IMR-90 (cell line): ENCODE measurements around the gene CYSRT1. TPM values are rescaled to one million over a fixed set of nuclear protein-coding genes. Genes with fewer than 3 reads are reported as not detected.

ENCODE experiments used
- ATAC-seq: fragments of 200-7000 bp; cut with Tn5 transposase; 2 replicates; pipeline ENCODE4 v1.9.1; 2020; ENCODE audit warnings: low read depth, mild to moderate bottlenecking, moderate library complexity
- BruUV-seq: library from RNA; stranded (reverse); fragments of 400-500 nt; replicated peaks from 2 replicates; lab custom pipeline; 2021; lab: Mats Ljungman, UMichigan
- CTCF ChIA-PET: fragments of 300-600 bp; formaldehyde crosslinking; extraction: SDS; loops from one replicate; lab custom pipeline; 2021; ENCODE audit warnings: antibody characterized with exemption; lab: Yijun Ruan, JAX
- POLR2A ChIA-PET: fragments of 300-600 bp; sonication (Branson Sonifier 250); formaldehyde crosslinking; loops from one replicate; lab custom pipeline; 2022; ENCODE audit warnings: antibody characterized with exemption; ENCODE audit not compliant: unreplicated experiment; lab: Charles Lee
- DNase-seq: peaks from one replicate; pipeline ENCODE4 v3.0.0; 2013
- H2AFZ ChIP-seq: replicated peaks from 2 replicates; pipeline ENCODE3; 2013; ENCODE audit warnings: low read length, mild to moderate bottlenecking; ENCODE audit not compliant: poor library complexity
- H2AK5ac ChIP-seq: 2 replicates; pipeline ENCODE4 v1.6.1; 2013; ENCODE audit warnings: low read depth, low read length, inconsistent platforms
- H2AK9ac ChIP-seq: replicated peaks from 2 replicates; pipeline ENCODE3; 2013; ENCODE audit warnings: mild to moderate bottlenecking, low read depth, low read length, moderate library complexity; ENCODE audit not compliant: poor library complexity
- H2BK120ac ChIP-seq: 2 replicates; pipeline ENCODE4 v1.6.1; 2013; ENCODE audit warnings: low read depth, low read length, inconsistent platforms
- H2BK15ac ChIP-seq: 3 replicates; pipeline ENCODE4 v1.6.1; 2013; ENCODE audit warnings: low read depth, low read length, inconsistent platforms
- H2BK20ac ChIP-seq: 2 replicates; pipeline ENCODE4 v1.6.1; 2013; ENCODE audit warnings: low read depth, mild to moderate bottlenecking, inconsistent platforms, low read length, moderate library complexity
- H2BK5ac ChIP-seq: 2 replicates; pipeline ENCODE4 v1.6.1; 2013; ENCODE audit warnings: mild to moderate bottlenecking, low read depth, low read length, inconsistent platforms; ENCODE audit not compliant: poor library complexity, severe bottlenecking
- H3K14ac ChIP-seq: replicated peaks from 2 replicates; pipeline ENCODE4 v1.6.1; 2013; ENCODE audit warnings: low read depth, low read length, inconsistent platforms
- H3K18ac ChIP-seq: 2 replicates; pipeline ENCODE4 v1.6.1; 2013; ENCODE audit warnings: low read depth, low read length, control low read depth
- H3K23ac ChIP-seq: 2 replicates; pipeline ENCODE4 v1.6.1; 2013; ENCODE audit warnings: low read depth, low read length, inconsistent platforms
- H3K27ac ChIP-seq: 2 replicates; pipeline ENCODE4 v1.5.1; 2013; ENCODE audit warnings: mild to moderate bottlenecking, control low read depth, low read length; ENCODE audit not compliant: insufficient read depth
- H3K27me3 ChIP-seq: 2 replicates; pipeline ENCODE4 v1.6.1; 2013; ENCODE audit warnings: low read length; ENCODE audit not compliant: control insufficient read depth, insufficient read depth
- H3K36me3 ChIP-seq: 2 replicates; pipeline ENCODE4 v1.6.1; 2013; ENCODE audit warnings: low read length, mixed read lengths; ENCODE audit not compliant: control insufficient read depth, insufficient read depth
- H3K4ac ChIP-seq: 2 replicates; pipeline ENCODE4 v1.6.1; 2013; ENCODE audit warnings: low read depth, low read length, inconsistent platforms
- H3K4me1 ChIP-seq: 2 replicates; pipeline ENCODE4 v1.6.1; 2013; ENCODE audit warnings: low read length, mixed read lengths; ENCODE audit not compliant: control insufficient read depth, insufficient read depth
- H3K4me2 ChIP-seq: 2 replicates; pipeline ENCODE4 v1.6.1; 2013; ENCODE audit warnings: low read depth, mild to moderate bottlenecking, control low read depth, low read length, moderate library complexity
- H3K4me3 ChIP-seq: 2 replicates; pipeline ENCODE4 v1.5.1; 2013; ENCODE audit warnings: low read depth, mild to moderate bottlenecking, control low read depth, low read length, moderate library complexity; ENCODE audit not compliant: insufficient read depth
- H3K56ac ChIP-seq: 2 replicates; pipeline ENCODE4 v1.6.1; 2013; ENCODE audit warnings: low read length, inconsistent platforms; ENCODE audit not compliant: insufficient read depth; ENCODE audit errors: extremely low read depth
- H3K79me1 ChIP-seq, 2 experiments: 2 replicates each; pipeline ENCODE4 v1.6.1; 2013; ENCODE audit warnings: low read length in 2 of 2, inconsistent platforms in 1 of 2, low read depth in 1 of 2
- H3K9ac ChIP-seq: 2 replicates; pipeline ENCODE4 v1.6.1; 2013; ENCODE audit warnings: low read depth, low read length, control low read depth
- H3K9me1 ChIP-seq: 2 replicates; pipeline ENCODE4 v1.6.1; 2013; ENCODE audit warnings: low read length, inconsistent platforms; ENCODE audit not compliant: insufficient read depth
- H3K9me3 ChIP-seq: 2 replicates; pipeline ENCODE4 v1.6.1; 2013; ENCODE audit warnings: low read length; ENCODE audit not compliant: control insufficient read depth, insufficient read depth
- H4K20me1 ChIP-seq: 2 replicates; pipeline ENCODE4 v1.6.1; 2013; ENCODE audit warnings: low read length, inconsistent platforms; ENCODE audit not compliant: insufficient read depth
- H4K5ac ChIP-seq: 2 replicates; pipeline ENCODE4 v1.6.1; 2013; ENCODE audit warnings: mild to moderate bottlenecking, low read depth, low read length, control low read depth
- H4K8ac ChIP-seq, 2 experiments: 2 replicates each; pipeline ENCODE4 v1.6.1; 2013; ENCODE audit warnings: low read depth in 2 of 2, low read length in 2 of 2, control low read depth in 1 of 2, inconsistent platforms in 1 of 2
- H4K91ac ChIP-seq: 2 replicates; pipeline ENCODE4 v1.6.1; 2013; ENCODE audit warnings: low read depth, low read length, inconsistent platforms; ENCODE audit not compliant: insufficient read depth
- CEBPB ChIP-seq: IDR thresholded peaks from 2 replicates; pipeline ENCODE4 v1.6.1; 2012; ENCODE audit warnings: low read depth, low read length, improper control_type of control experiment
- CHD1 ChIP-seq: IDR thresholded peaks from 2 replicates; pipeline ENCODE4 v1.6.1; 2012; ENCODE audit warnings: low read depth, low read length, improper control_type of control experiment
- CTCF ChIP-seq: conservative IDR thresholded peaks from 2 replicates; pipeline ENCODE4 v1.5.1; 2012; ENCODE audit warnings: mild to moderate bottlenecking, low read depth, low read length, improper control_type of control experiment
- ELK1 ChIP-seq: fragments of 150-350 bp; IDR thresholded peaks from 2 replicates; pipeline ENCODE4 v1.6.1; 2016; ENCODE audit warnings: low read depth, mild to moderate bottlenecking, low read length, moderate library complexity, borderline replicate concordance
- FOS ChIP-seq: fragments of 150-350 bp; IDR thresholded peaks from 2 replicates; pipeline ENCODE4 v1.6.1; 2016; ENCODE audit warnings: low read depth, low read length
- MAFK ChIP-seq: IDR thresholded peaks from 2 replicates; pipeline ENCODE4 v1.6.1; 2012; ENCODE audit warnings: low read depth, low read length, improper control_type of control experiment
- MAZ ChIP-seq: IDR thresholded peaks from 2 replicates; pipeline ENCODE4 v1.6.1; 2012; ENCODE audit warnings: low read depth, mild to moderate bottlenecking, low read length, improper control_type of control experiment, moderate library complexity, borderline replicate concordance
- MXI1 ChIP-seq: IDR thresholded peaks from 2 replicates; pipeline ENCODE4 v1.6.1; 2012; ENCODE audit warnings: low read depth, mild to moderate bottlenecking, low read length, moderate library complexity, borderline replicate concordance
- NFE2L2 ChIP-seq: fragments of 150-350 bp; IDR thresholded peaks from 2 replicates; pipeline ENCODE4 v1.6.1; 2016; ENCODE audit warnings: low read depth, mild to moderate bottlenecking, low read length
- RAD21 ChIP-seq: IDR thresholded peaks from 2 replicates; pipeline ENCODE4 v1.6.1; 2012; ENCODE audit warnings: low read length, improper control_type of control experiment
- RCOR1 ChIP-seq: IDR thresholded peaks from 2 replicates; pipeline ENCODE4 v1.6.1; 2012; ENCODE audit warnings: mild to moderate bottlenecking, low read length, improper control_type of control experiment; ENCODE audit not compliant: insufficient replicate concordance
- RFX5 ChIP-seq: IDR thresholded peaks from 2 replicates; pipeline ENCODE4 v1.8.0; 2012; ENCODE audit warnings: low read depth, mild to moderate bottlenecking, low read length, moderate library complexity
- USF2 ChIP-seq: fragments of 150-350 bp; IDR thresholded peaks from 2 replicates; pipeline ENCODE4 v1.6.1; 2017; ENCODE audit warnings: mild to moderate bottlenecking, antibody characterized with exemption, low read length, low read depth
- WGBS, 2 experiments: methylation state at CpG; one replicate each; pipeline versions ENCODE4 v1.1.5 to v1.1.7; 2013; ENCODE audit warnings: missing lambda C conversion rate in 2 of 2; ENCODE audit not compliant: insufficient read length in 1 of 2; ENCODE audit errors: extremely low coverage in 2 of 2; 5-methylcytosine and 5-hydroxymethylcytosine counted together
- dilution Hi-C: fragments of 300-500 bp; cut with HindIII; formaldehyde crosslinking; loops from one replicate; pipeline ENCODE4 v1.14.3; 2018; ENCODE audit warnings: low sequenced_read_pairs; ENCODE audit not compliant: unreplicated experiment
- in situ Hi-C: fragments of 300-500 bp; cut with MboI; formaldehyde crosslinking; loops from 3 replicates; pipeline ENCODE4 v1.14.3; 2019; ENCODE audit warnings: low sequenced_read_pairs, inconsistent platforms, mixed read lengths
- intact Hi-C: fragments of 100-400 bp; cut with micrococcal nuclease; formaldehyde crosslinking; loops from 2 replicates; pipeline ENCODE4 v1.10.0; 2022
- polyA plus RNA-seq, 3 experiments: library from polyadenylated mRNA; depleted of rRNA; stranded (reverse); fragments of >200 nt; gene quantifications; 2 replicates each; pipeline ENCODE4 v1.2.3, GENCODE V29; 2012; ENCODE audit warnings: low replicate concordance in 1 of 3
- total RNA-seq: library from RNA; depleted of rRNA; stranded (reverse); fragments of >200 nt; gene quantifications from 2 replicates; pipeline ENCODE4 v1.2.3, GENCODE V29; 2012

CYSRT1 gene
- total and polyA plus RNA-seq, 2 of the 4 experiments (the other 2 are of a cell fraction) = 0.18 to 0.84 TPM

GRCh38 chr9:137270929-137271695, 46.1 kb downstream of the CYSRT1 start:
- Histone ChIP-seq H2BK15ac (no peak overlapping the region), H3K79me1 (peaks cover 13 to 69% of the 10 kb centered on the region in 2 experiments), H3K36me3 (peaks cover 48% of the 10 kb centered on the region), H4K91ac (no peak overlapping the region), H2AFZ (no peak overlapping the region), H3K18ac (no peak overlapping the region), H4K5ac (no peak overlapping the region), H3K9me3 (no peaks in the 10 kb centered on the region), H3K27ac (no peak overlapping the region), H3K4me3 (no peak overlapping the region), H4K8ac (no peak overlapping the region), H2AK9ac (no peak overlapping the region), H3K56ac (no peak overlapping the region), H3K27me3 (no peaks in the 10 kb centered on the region), H3K4ac (no peak overlapping the region), H3K23ac (no peak overlapping the region), H2BK5ac (no peak overlapping the region), H2AK5ac (no peak overlapping the region; the same call in 1 of the 2 replicates), H2BK20ac (no peak overlapping the region), H4K20me1 (peaks cover 29% of the 10 kb centered on the region), H3K9ac (no peak overlapping the region), H3K4me2 (no peak overlapping the region), H3K4me1 (peaks cover 12% of the 10 kb centered on the region), H3K14ac (no peak overlapping the region), H2BK120ac (no peak overlapping the region), H3K9me1 (peaks cover 14% of the 10 kb centered on the region)
- ChIA-PET CTCF (no interaction called here), POLR2A (no interaction called here)
- in situ Hi-C loops (no loop called here), intact Hi-C loops (no loop called here), dilution Hi-C loops (no loop called here)
- TF ChIP-seq USF2 (no peak), RCOR1 (no peak), MAZ (no peak), MXI1 (no peak), CEBPB (no peak), CTCF (no peak), NFE2L2 (no peak), ELK1 (no peak), RAD21 (no peak), FOS (no peak), MAFK (no peak), RFX5 (no peak), CHD1 (no peak)
- BruUV-seq = no TSS peak
- no peak for ATAC-seq
- 93% methylated on average over 25 of the region's 32 CpGs; no CpG with 5 or more reads in 1 of the 2 experiments for WGBS, 2 experiments
- DNase-seq = no peak
